A549 (cell line): ENCODE results near the gene GUCY1A1. TPM values are rescaled to one million over a fixed set of nuclear protein-coding genes. Genes with fewer than 3 reads are reported as not detected.

Experiments used
- ATAC-seq, 2 experiments: fragments of 200-7000 bp in 1 of 2; fragments of >200 bp in 1 of 2; cut with Nextera tagmentation in 1 of 2; cut with Tn5 transposase in 1 of 2; 3 replicates each; pipeline versions ENCODE4 v1.8.0 to v1.9.1; 2018 to 2020; ENCODE audit warnings: mild to moderate bottlenecking in 1 of 2, moderate library complexity in 1 of 2
- CTCF ChIA-PET: fragments of 300-600 bp; sonication (Branson Sonifier 250); formaldehyde crosslinking; extraction: SDS; loops from one replicate; lab custom pipeline; 2021; ENCODE audit warnings: antibody characterized with exemption, inconsistent platforms; lab: Yijun Ruan, JAX
- POLR2A ChIA-PET: fragments of 350-600 bp; formaldehyde crosslinking; extraction: SDS; loops from one replicate; lab custom pipeline; 2021; ENCODE audit warnings: antibody characterized with exemption, inconsistent platforms; lab: Yijun Ruan, JAX
- DNase-seq, 2 experiments: peaks; one replicate each; pipeline versions ENCODE4 v3.0.0 to v3.0.0-alpha.2; 2011 to 2016; ENCODE audit warnings: low read depth in 1 of 2, low spot score in 1 of 2
- FAIRE-seq: peaks from 2 replicates; lab custom pipeline; 2011; peaks lifted over from hg19 to GRCh38; lab: Jason Lieb, UNC
- H3K27ac ChIP-seq, 2 experiments: fragments of >200 bp; sonication (Bioruptor Twin); formaldehyde crosslinking; 3 replicates each; pipeline ENCODE4 v1.5.1; 2016 to 2017
- H3K4me1 ChIP-seq: fragments of >200 bp; sonication (Bioruptor Twin); formaldehyde crosslinking; 3 replicates; pipeline ENCODE4 v1.6.1; 2016
- H3K4me2 ChIP-seq: fragments of >200 bp; sonication (Bioruptor Twin); formaldehyde crosslinking; 3 replicates; pipeline ENCODE4 v1.6.1; 2016
- H3K4me3 ChIP-seq: fragments of >200 bp; sonication (Bioruptor Twin); formaldehyde crosslinking; 3 replicates; pipeline ENCODE4 v1.5.1; 2016
- H3K9me3 ChIP-seq: fragments of >200 bp; sonication (Bioruptor Twin); formaldehyde crosslinking; 3 replicates; pipeline ENCODE4 v1.6.1; 2016
- CBX8 ChIP-seq: fragments of 200-600 bp; sonication (generic); IDR thresholded peaks from 2 replicates; pipeline ENCODE4 v1.6.1; 2016
- CHD2 ChIP-seq: fragments of 150-350 bp; IDR thresholded peaks from 2 replicates; pipeline ENCODE4 v1.6.1; 2014; ENCODE audit warnings: low read length; ENCODE audit not compliant: partially characterized antibody
- CHD4 ChIP-seq: fragments of 200-600 bp; sonication (generic); IDR thresholded peaks from 2 replicates; pipeline ENCODE4 v1.6.1; 2016; ENCODE audit warnings: antibody characterized with exemption, mild to moderate bottlenecking, borderline replicate concordance
- CTCF ChIP-seq: fragments of >200 bp; sonication (Bioruptor Twin); formaldehyde crosslinking; IDR thresholded peaks from 3 replicates; pipeline ENCODE4 v1.5.1; 2016
- EHF ChIP-seq: fragments of 250-450 bp; sonication (Bioruptor Pico); IDR thresholded peaks from 2 replicates; pipeline ENCODE4 v1.5.0; 2020; ENCODE audit warnings: mild to moderate bottlenecking
- FOXS1 ChIP-seq: fragments of 250-450 bp; sonication (Bioruptor Pico); IDR thresholded peaks from 2 replicates; pipeline ENCODE4 v1.5.0; 2020; ENCODE audit warnings: mild to moderate bottlenecking, moderate library complexity
- GATA3 ChIP-seq: IDR thresholded peaks from 2 replicates; pipeline ENCODE4 v1.6.1; 2012; ENCODE audit warnings: borderline replicate concordance
- HDAC2 ChIP-seq: fragments of 200-600 bp; sonication (generic); IDR thresholded peaks from 2 replicates; pipeline ENCODE4 v1.6.1; 2016
- HOXB5 ChIP-seq: fragments of 250-450 bp; sonication (Bioruptor Pico); IDR thresholded peaks from 2 replicates; pipeline ENCODE4 v1.5.0; 2020; ENCODE audit warnings: mild to moderate bottlenecking, moderate library complexity
- KDM1A ChIP-seq: fragments of 200-600 bp; sonication (generic); IDR thresholded peaks from 2 replicates; pipeline ENCODE4 v1.6.1; 2016; ENCODE audit warnings: low read depth, mild to moderate bottlenecking
- KDM5A ChIP-seq: fragments of 200-600 bp; sonication (generic); IDR thresholded peaks from 2 replicates; pipeline ENCODE4 v1.6.1; 2016; ENCODE audit warnings: antibody characterized with exemption, mild to moderate bottlenecking
- MAFK ChIP-seq: fragments of 450-650 bp; IDR thresholded peaks from 2 replicates; pipeline ENCODE4 v1.6.1; 2014; ENCODE audit not compliant: partially characterized antibody
- MAZ ChIP-seq: fragments of 150-350 bp; IDR thresholded peaks from 2 replicates; pipeline ENCODE4 v1.6.1; 2014; ENCODE audit warnings: antibody characterized with exemption, low read depth, low read length, borderline replicate concordance
- NFE2L2 ChIP-seq: fragments of 150-350 bp; conservative IDR thresholded peaks from 2 replicates; pipeline ENCODE4 v1.6.1; 2014; ENCODE audit warnings: low read length
- NPAS2 ChIP-seq: fragments of 250-450 bp; sonication (Bioruptor Pico); IDR thresholded peaks from 2 replicates; pipeline ENCODE4 v1.8.0; 2022; ENCODE audit warnings: mild to moderate bottlenecking, moderate library complexity, borderline replicate concordance
- RARB ChIP-seq: fragments of 250-450 bp; sonication (Bioruptor Pico); IDR thresholded peaks from 2 replicates; pipeline ENCODE4 v1.8.0; 2021; ENCODE audit warnings: mild to moderate bottlenecking, moderate library complexity
- RCOR1 ChIP-seq: fragments of 150-350 bp; IDR thresholded peaks from 2 replicates; pipeline ENCODE4 v1.6.1; 2014; ENCODE audit warnings: antibody characterized with exemption, low read length, low read depth
- TP53 ChIP-seq: fragments of 250-450 bp; sonication (Bioruptor Pico); IDR thresholded peaks from 2 replicates; pipeline ENCODE4 v1.5.0; 2021; ENCODE audit warnings: mild to moderate bottlenecking, moderate library complexity
- ZC3H11A ChIP-seq: fragments of 450-650 bp; IDR thresholded peaks from 2 replicates; pipeline ENCODE4 v1.6.1; 2014; ENCODE audit warnings: antibody characterized with exemption, mild to moderate bottlenecking
- ZFP36 ChIP-seq: fragments of 450-650 bp; IDR thresholded peaks from 2 replicates; pipeline ENCODE4 v1.6.1; 2014; ENCODE audit warnings: borderline replicate concordance; ENCODE audit not compliant: partially characterized antibody
- WGBS: methylation state at CpG from one replicate; pipeline ENCODE4 v1.1.6; 2017; ENCODE audit errors: missing lambda C conversion rate; 5-methylcytosine and 5-hydroxymethylcytosine counted together
- polyA minus RNA-seq: library from RNA; depleted of rRNA, polyadenylated mRNA; stranded (reverse); fragments of >200 nt; gene quantifications from 2 replicates; pipeline ENCODE4 v1.2.3, GENCODE V29; 2011; rRNA and poly(A)+ RNA removed
- polyA plus RNA-seq, 4 experiments: library from polyadenylated mRNA; depleted of rRNA in 3 of 4; stranded (reverse); fragments of >200 nt; fragmentation: RNase III in 1 of 4; extraction: RNeasy Plus Mini Kit Qiagen cat#74134 plus additional on column Dnase treatment in 1 of 4; gene quantifications; 2 replicates in 3 of 4; 3 replicates in 1 of 4; pipeline ENCODE4 v1.2.3, GENCODE V29; 2011 to 2017

Gene GUCY1A1, protein sequence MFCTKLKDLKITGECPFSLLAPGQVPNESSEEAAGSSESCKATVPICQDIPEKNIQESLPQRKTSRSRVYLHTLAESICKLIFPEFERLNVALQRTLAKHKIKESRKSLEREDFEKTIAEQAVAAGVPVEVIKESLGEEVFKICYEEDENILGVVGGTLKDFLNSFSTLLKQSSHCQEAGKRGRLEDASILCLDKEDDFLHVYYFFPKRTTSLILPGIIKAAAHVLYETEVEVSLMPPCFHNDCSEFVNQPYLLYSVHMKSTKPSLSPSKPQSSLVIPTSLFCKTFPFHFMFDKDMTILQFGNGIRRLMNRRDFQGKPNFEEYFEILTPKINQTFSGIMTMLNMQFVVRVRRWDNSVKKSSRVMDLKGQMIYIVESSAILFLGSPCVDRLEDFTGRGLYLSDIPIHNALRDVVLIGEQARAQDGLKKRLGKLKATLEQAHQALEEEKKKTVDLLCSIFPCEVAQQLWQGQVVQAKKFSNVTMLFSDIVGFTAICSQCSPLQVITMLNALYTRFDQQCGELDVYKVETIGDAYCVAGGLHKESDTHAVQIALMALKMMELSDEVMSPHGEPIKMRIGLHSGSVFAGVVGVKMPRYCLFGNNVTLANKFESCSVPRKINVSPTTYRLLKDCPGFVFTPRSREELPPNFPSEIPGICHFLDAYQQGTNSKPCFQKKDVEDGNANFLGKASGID
- polyA plus RNA-seq (2011; rRNA removed) (not detected in 2 replicates), polyA plus RNA-seq (2017; fragmentation: RNase III; extraction: RNeasy Plus Mini Kit Qiagen cat#74134 plus additional on column Dnase treatment) (not detected in 3 replicates), polyA minus RNA-seq (not detected in 2 replicates)
- not detected in 2 replicates for polyA plus RNA-seq (2012; cell fraction: cytosol; rRNA removed)
- polyA plus RNA-seq (2012; cell fraction: nucleus; rRNA removed) = not detected in 2 replicates

- POLR2A ChIA-PET = no interaction called here
- Histone ChIP-seq H3K4me3 (peak within 1 kb of the TSS; percentile 43), H3K9me3 (no peaks in the 10 kb centered on the region), H3K4me1 (no peaks in the 10 kb centered on the region), H3K27ac (no peak within 1 kb of the TSS), H3K4me2 (peak within 1 kb of the TSS; percentile 91)
- FAIRE-seq = no peak
- ATAC-seq = peak; percentile 26 to 59; a peak in 3 of 6 replicates
- no peak for TF ChIP-seq HOXB5 (CRISPR knock-in tag)
- TF ChIP-seq CTCF = no peak
- TF ChIP-seq ZC3H11A = no peak
- TF ChIP-seq GATA3 = no peak
- TF ChIP-seq NFE2L2 = no peak
- TF ChIP-seq FOXS1 = no peak
- TF ChIP-seq, all 56 proteins: peak for 0
- no peak for DNase-seq
- CTCF ChIA-PET = no interaction called here
- WGBS = 12% methylated on average over 15 of the region's 25 CpGs
Observed at GRCh38 chr4:155666344-155667221, at the start of gene GUCY1A1. Gene GUCY1A1, plus strand, starts transcription at chr4:155666848. Its CDS starts 30,020 bp downstream, at chr4:155696868.

GRCh38 chr4:155617296-155617695 lies 49.4 kb upstream of the GUCY1A1 start:
- POLR2A ChIA-PET = no interaction called here

GRCh38 chr4:155618183-155618838 lies 48.3 kb upstream of the GUCY1A1 start:
- no peak overlapping the region for H3K4me2 ChIP-seq
- CTCF ChIA-PET = interaction anchor here (1.3 kb wide), 1 partner anchor 13 kb away, joined by 3 read pairs; no protein-coding TSS in a partner anchor

More at GRCh38 chr4:155617296-155617695, 49.4 kb upstream of the GUCY1A1 start:
- Histone ChIP-seq H3K9me3 (no peaks in the 10 kb centered on the region), H3K4me2 (no peak overlapping the region), H3K27ac (no peak overlapping the region), H3K4me3 (no peak overlapping the region), H3K4me1 (no peaks in the 10 kb centered on the region)
- ATAC-seq (no peak), DNase-seq (no peak), FAIRE-seq (no peak)
- CTCF ChIA-PET = no interaction called here
- 20% methylated on average over 3 of the region's 3 CpGs for WGBS
- TF ChIP-seq TP53 = no peak
- no peak for TF ChIP-seq MAFK
- TF ChIP-seq ZC3H11A = no peak
- no peak for TF ChIP-seq NPAS2 (CRISPR knock-in tag)
- no peak for TF ChIP-seq HDAC2
- no peak for TF ChIP-seq RARB (CRISPR knock-in tag)

More at GRCh38 chr4:155618183-155618838, 48.3 kb upstream of the GUCY1A1 start:
- WGBS = 40% methylated on average over 8 of the region's 8 CpGs
- no peak for ATAC-seq
- DNase-seq = no peak
- H3K27ac ChIP-seq = no peak overlapping the region
- H3K9me3 ChIP-seq = no peaks in the 10 kb centered on the region
- FAIRE-seq = no peak
- TF ChIP-seq CBX8 (no peak), GATA3 (no peak), ZFP36 (no peak), HOXB5 (CRISPR knock-in tag) (no peak), RARB (CRISPR knock-in tag) (no peak), KDM5A (no peak), KDM1A (no peak), CHD2 (no peak), MAZ (no peak), EHF (CRISPR knock-in tag) (no peak), RCOR1 (no peak), CHD4 (no peak)
- H3K4me3 ChIP-seq = no peak overlapping the region
- POLR2A ChIA-PET = no interaction called here
- H3K4me1 ChIP-seq = no peaks in the 10 kb centered on the region
